GM12878 (cell line): ENCODE results near the gene LMTK2.

ENCODE experiments used
- BMI1 ChIP-seq: fragments of 450-650 bp; IDR thresholded peaks from 2 replicates; pipeline ENCODE4 v1.6.1; 2016; ENCODE audit warnings: mild to moderate bottlenecking, moderate library complexity, borderline replicate concordance
- ETV6 ChIP-seq, 2 experiments: fragments of 450-650 bp in 1 of 2; IDR thresholded peaks in 1 of 2; conservative IDR thresholded peaks in 1 of 2; 2 replicates each; pipeline ENCODE4 v1.6.1; 2014; ENCODE audit warnings: antibody characterized with exemption in 1 of 2, borderline replicate concordance in 1 of 2, low read depth in 1 of 2, mild to moderate bottlenecking in 1 of 2, moderate library complexity in 1 of 2
- MXI1 ChIP-seq: fragments of 150-350 bp; IDR thresholded peaks from 2 replicates; pipeline ENCODE4 v1.6.1; 2011; ENCODE audit warnings: low read depth, mild to moderate bottlenecking, inconsistent platforms, low read length, improper control_type of control experiment
- RAD21 ChIP-seq: IDR thresholded peaks from 2 replicates; pipeline ENCODE4 v1.6.1; 2011; ENCODE audit warnings: mild to moderate bottlenecking, low read depth, low read length, moderate library complexity; ENCODE audit not compliant: insufficient read depth
- SRF ChIP-seq, 2 experiments: IDR thresholded peaks; 2 replicates each; pipeline ENCODE4 v1.6.1; 2011; ENCODE audit warnings: low read depth in 2 of 2, low read length in 2 of 2, mild to moderate bottlenecking in 1 of 2, moderate library complexity in 1 of 2
- ZNF274 ChIP-seq: IDR thresholded peaks from one replicate; pipeline ENCODE4 v1.8.0; 2011; ENCODE audit not compliant: insufficient read length, insufficient read depth
- TF ChIP-seq, protein P1 (sequence below), 3 experiments: IDR thresholded peaks in 2 of 3; conservative IDR thresholded peaks in 1 of 3; 2 replicates each; pipeline ENCODE4 v1.5.1; 2011; ENCODE audit warnings: low read depth in 3 of 3, low read length in 3 of 3, mild to moderate bottlenecking in 3 of 3, control low read depth in 2 of 3, moderate library complexity in 2 of 3, inconsistent platforms in 1 of 3, mixed read lengths in 1 of 3; ENCODE audit not compliant: control insufficient read depth in 2 of 3, insufficient read depth in 1 of 3; ENCODE audit errors: extremely low read depth in 1 of 3

DNA sequence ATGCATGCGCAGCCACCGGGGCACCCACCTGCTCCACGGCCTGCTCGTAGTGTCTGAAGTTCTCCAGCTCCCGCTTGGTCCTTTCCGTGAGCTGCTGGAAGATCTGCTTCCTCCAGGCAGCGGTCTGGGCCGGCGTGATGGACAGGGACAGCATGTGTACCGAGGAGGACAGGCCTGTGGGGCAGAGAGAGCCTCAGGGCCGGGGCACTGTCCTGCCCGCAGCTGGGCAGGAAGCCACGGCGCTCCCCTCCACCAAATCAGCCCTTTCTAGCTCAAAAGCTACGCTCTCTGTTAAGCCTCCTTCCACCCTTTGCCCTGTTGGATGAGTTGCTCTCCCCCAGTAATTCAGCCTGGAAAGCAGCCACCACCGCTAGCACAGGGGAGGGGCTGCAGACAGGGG, 126.1 kb downstream of the LMTK2 start:
- TF ChIP-seq, protein P1, sequence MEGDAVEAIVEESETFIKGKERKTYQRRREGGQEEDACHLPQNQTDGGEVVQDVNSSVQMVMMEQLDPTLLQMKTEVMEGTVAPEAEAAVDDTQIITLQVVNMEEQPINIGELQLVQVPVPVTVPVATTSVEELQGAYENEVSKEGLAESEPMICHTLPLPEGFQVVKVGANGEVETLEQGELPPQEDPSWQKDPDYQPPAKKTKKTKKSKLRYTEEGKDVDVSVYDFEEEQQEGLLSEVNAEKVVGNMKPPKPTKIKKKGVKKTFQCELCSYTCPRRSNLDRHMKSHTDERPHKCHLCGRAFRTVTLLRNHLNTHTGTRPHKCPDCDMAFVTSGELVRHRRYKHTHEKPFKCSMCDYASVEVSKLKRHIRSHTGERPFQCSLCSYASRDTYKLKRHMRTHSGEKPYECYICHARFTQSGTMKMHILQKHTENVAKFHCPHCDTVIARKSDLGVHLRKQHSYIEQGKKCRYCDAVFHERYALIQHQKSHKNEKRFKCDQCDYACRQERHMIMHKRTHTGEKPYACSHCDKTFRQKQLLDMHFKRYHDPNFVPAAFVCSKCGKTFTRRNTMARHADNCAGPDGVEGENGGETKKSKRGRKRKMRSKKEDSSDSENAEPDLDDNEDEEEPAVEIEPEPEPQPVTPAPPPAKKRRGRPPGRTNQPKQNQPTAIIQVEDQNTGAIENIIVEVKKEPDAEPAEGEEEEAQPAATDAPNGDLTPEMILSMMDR (IDR thresholded peaks at IDR 0.05 in 2 of 3, conservative IDR thresholded peaks at IDR 0.05 in 1 of 3; ENCODE audit: control insufficient read depth in 2 of 3, extremely low read depth in 1 of 3, insufficient read depth in 1 of 3, low read depth in 3 of 3, low read length in 3 of 3), result no peak
- TF ChIP-seq BMI1 (no peak), RAD21 (no peak), MXI1 (no peak), ZNF274 (no peak), SRF (IDR thresholded peaks at IDR 0.05; ENCODE audit: low read depth in 2 of 2, low read length in 2 of 2) (no peak), ETV6 (conservative IDR thresholded peaks at IDR 0.05 in 1 of 2, IDR thresholded peaks at IDR 0.05 in 1 of 2; ENCODE audit: borderline replicate concordance in 1 of 2, low read depth in 1 of 2) (no peak)
